ENCODE results near the gene SEMA6B. TPM values are rescaled to one million over a fixed set of nuclear protein-coding genes. Genes with fewer than 3 reads are reported as not detected.

Gene SEMA6B
- polyA plus RNA-seq, 4 donors, result 2.3 to 3.8 (median 3.0) TPM

- no peak for DNase-seq (ENCODE audit: low read depth in 4 of 4, low spot score in 3 of 4)
Observed at GRCh38 chr19:4498694-4499093, 60.8 kb downstream of the SEMA6B start.

DNA sequence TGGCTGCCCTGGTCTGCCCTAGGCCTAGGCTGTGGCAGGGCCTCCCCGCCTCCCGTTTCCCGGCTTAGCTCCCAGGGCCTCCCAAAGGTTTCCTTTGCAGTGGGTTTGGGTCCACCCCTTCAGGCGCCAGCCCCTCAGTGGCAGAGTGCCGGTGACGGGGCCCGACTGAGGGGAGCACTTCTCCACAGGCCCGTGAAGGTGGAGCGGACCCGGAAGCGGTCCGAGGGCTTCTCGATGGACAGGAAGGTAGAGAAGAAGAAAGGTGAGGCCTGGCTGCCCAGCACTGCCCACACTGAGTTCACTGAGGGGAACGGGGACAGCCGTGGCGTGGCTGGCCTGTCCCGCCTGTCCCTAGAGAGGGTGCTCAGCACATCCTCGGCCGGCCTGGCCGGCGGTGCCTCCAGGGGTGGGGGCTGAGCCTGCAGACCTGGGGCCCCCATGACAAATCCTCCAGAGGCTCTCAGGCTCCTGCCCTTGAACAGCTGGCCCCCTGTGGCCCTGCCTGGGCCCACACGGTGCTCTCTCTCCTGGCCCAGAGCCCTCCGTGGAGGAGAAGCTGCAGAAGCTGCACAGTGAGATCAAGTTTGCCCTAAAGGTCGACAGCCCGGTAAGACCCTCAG lies 61.6 kb downstream of the SEMA6B start:
- DNase-seq (ENCODE audit: low read depth in 4 of 4, low spot score in 3 of 4), result no peak

GRCh38 chr19:4496304-4496703 lies 63.2 kb downstream of the SEMA6B start:
- DNase-seq (ENCODE audit: low read depth in 4 of 4, low spot score in 3 of 4), result no peak

DNA sequence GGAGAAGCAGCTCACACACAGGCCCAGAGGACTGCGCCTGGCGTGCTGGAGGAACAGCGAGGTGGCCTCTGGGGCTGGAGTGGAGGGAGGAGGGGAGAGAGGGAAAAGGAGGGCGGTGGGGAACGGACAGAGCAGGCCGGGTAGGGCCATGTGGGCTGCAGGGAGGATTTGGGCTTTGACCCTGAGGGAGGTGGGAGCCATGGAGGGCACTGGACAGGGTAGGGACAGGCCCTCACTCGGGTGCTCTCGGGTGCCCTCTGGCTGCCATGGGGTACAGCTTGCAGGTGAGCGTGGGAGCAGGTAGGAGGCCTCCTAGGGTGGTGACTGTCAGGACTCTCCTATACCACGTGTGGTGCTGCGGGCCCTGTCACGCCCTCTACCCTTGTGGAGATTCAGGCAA lies 64.0 kb downstream of the SEMA6B start:
- no peak for DNase-seq (ENCODE audit: low read depth in 4 of 4, low spot score in 3 of 4)

- no peak for DNase-seq (ENCODE audit: low read depth in 4 of 4, low spot score in 3 of 4)
Observed at GRCh38 chr19:4494691-4495064, 64.8 kb downstream of the SEMA6B start.

DNA sequence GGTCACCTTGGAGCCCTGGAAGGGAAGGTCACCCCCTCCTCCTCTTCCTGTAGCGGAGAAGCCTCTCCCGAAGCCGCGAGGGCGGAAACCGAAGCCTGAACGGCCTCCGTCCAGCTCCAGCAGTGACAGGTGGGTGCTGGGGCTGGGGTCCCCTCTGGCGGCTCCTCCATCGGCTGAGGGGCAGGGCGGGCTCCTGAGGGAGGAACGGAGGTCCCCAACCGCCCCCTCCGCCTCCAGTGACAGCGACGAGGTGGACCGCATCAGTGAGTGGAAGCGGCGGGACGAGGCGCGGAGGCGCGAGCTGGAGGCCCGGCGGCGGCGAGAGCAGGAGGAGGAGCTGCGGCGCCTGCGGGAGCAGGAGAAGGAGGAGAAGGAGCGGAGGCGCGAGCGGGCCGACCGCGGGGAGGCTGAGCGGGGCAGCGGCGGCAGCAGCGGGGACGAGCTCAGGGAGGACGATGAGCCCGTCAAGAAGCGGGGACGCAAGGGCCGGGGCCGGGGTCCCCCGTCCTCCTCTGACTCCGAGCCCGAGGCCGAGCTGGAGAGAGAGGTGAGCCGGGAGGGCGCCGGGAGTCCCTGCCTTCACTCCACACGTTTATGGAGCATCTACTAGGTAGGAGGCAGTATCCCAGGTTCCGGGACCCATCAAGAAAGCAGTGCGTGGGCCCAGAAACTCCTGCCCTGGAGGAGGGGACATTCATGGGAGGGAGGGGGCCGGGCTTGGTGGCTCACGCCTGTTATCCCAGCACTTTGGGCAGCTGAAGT lies 65.4 kb downstream of the SEMA6B start:
- DNase-seq (ENCODE audit: low read depth in 4 of 4, low spot score in 3 of 4), result no peak

DNA sequence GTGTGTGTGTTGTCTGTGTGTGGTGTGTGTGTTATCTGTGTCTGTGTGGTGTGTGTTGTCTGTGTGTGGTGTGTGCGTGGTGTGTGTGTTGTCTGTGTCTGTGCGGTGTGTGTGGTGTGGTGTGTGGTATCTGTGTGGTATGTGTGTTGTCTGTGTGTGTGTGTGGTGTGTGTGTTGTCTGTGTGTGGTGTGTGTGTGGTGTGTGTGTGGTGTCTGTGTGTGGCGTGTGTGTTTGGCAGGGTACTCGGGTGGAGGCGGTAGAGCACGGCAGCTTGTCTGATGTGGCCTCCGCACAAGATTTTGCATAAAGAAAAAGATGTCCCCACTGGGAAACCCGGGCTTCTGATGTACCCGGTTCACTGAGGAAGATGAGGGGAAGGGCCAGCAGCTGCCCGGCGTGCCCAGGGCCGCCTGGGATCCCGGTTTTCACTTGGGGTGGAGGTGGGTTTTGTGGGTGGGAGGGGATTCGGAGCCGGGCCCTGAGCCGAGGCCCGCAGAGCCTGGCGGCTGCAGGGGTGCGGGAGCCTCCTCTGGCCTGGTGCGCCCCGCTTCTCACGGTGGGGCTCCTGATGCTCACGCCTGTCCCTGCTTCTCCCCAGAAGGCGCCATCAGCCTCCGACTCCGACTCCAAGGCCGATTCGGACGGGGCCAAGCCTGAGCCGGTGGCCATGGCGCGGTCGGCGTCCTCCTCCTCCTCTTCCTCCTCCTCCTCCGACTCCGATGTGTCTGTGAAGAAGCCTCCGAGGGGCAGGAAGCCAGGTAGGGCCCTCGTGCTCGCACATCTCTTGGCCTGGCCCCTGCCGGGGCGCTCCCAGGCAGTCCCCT lies 66.2 kb downstream of the SEMA6B start:
- DNase-seq (ENCODE audit: low read depth in 4 of 4, low spot score in 3 of 4), result no peak

Other genes starting within 250 kb of the SEMA6B start
- gene STAP2, start 220.9 kb downstream of the SEMA6B start, polyA plus RNA-seq (ENCODE audit: insufficient read length in 4 of 4), result 10 to 100 TPM; 14.7 to 30.9 (median 25.8) TPM
- 10 to 100 TPM; 22.1 to 31.8 (median 23.5) TPM for gene MPND, start 216.1 kb downstream of the SEMA6B start, polyA plus RNA-seq (ENCODE audit: insufficient read length in 4 of 4)
- 10 to 100 TPM; 60.1 to 82.5 (median 64.7) TPM for gene SH3GL1, start 159.1 kb downstream of the SEMA6B start, polyA plus RNA-seq (ENCODE audit: insufficient read length in 4 of 4)
- 10 to 100 TPM; 21.8 to 27.0 (median 25.4) TPM for gene CHAF1A, start 157.0 kb downstream of the SEMA6B start, polyA plus RNA-seq (ENCODE audit: insufficient read length in 4 of 4)
- 100 to 1,000 TPM in 2 of 4 donors, 10 to 100 TPM in 2; 94.1 to 127 (median 100) TPM for gene UBXN6, start 101.9 kb downstream of the SEMA6B start, polyA plus RNA-seq (ENCODE audit: insufficient read length in 4 of 4)
- gene HDGFL2, start 87.4 kb downstream of the SEMA6B start, polyA plus RNA-seq (ENCODE audit: insufficient read length in 4 of 4), result 10 to 100 TPM; 65.1 to 87.4 (median 71.1) TPM
- gene PLIN4, start 41.2 kb downstream of the SEMA6B start, polyA plus RNA-seq (ENCODE audit: insufficient read length in 4 of 4), result 1 to 10 TPM in 1 of 4 donors, under 1 TPM in 3; 0.39 to 1.3 (median 0.68) TPM
- 1 to 10 TPM; 2.7 to 4.8 (median 3.5) TPM for gene PLIN5, start 24.5 kb downstream of the SEMA6B start, polyA plus RNA-seq (ENCODE audit: insufficient read length in 4 of 4)
- gene LRG1, start 19.6 kb downstream of the SEMA6B start, polyA plus RNA-seq (ENCODE audit: insufficient read length in 4 of 4), result 1 to 10 TPM in 2 of 4 donors, under 1 TPM in 2; 0.57 to 1.6 (median 0.85) TPM
- gene TNFAIP8L1, start 79.8 kb upstream of the SEMA6B start, polyA plus RNA-seq (ENCODE audit: insufficient read length in 4 of 4), result 10 to 100 TPM; 11.6 to 13.8 (median 13.6) TPM
- 10 to 100 TPM; 61.8 to 99.4 (median 69.1) TPM for gene MYDGF, start 110.7 kb upstream of the SEMA6B start, polyA plus RNA-seq (ENCODE audit: insufficient read length in 4 of 4)
- 10 to 100 TPM; 16.4 to 25.5 (median 21.9) TPM for gene DPP9, start 164.2 kb upstream of the SEMA6B start, polyA plus RNA-seq (ENCODE audit: insufficient read length in 4 of 4)
- 1 to 10 TPM; 1.4 to 2.1 (median 1.7) TPM for gene FEM1A, start 232.1 kb upstream of the SEMA6B start, polyA plus RNA-seq (ENCODE audit: insufficient read length in 4 of 4)